Bone marrow (tissue), 2 donors: ENCODE results near the gene ODAD3.
"Not testable (repeated sequence)": the region's sequence is repeated elsewhere in the genome, so short reads cannot be mapped to it uniquely, and the experiment has no call there.

Source experiments
- DNase-seq, 2 donors: peaks; one replicate each; lab custom pipeline; 2025; lab: John Stamatoyannopoulos, UW

Gene ODAD3

DNA sequence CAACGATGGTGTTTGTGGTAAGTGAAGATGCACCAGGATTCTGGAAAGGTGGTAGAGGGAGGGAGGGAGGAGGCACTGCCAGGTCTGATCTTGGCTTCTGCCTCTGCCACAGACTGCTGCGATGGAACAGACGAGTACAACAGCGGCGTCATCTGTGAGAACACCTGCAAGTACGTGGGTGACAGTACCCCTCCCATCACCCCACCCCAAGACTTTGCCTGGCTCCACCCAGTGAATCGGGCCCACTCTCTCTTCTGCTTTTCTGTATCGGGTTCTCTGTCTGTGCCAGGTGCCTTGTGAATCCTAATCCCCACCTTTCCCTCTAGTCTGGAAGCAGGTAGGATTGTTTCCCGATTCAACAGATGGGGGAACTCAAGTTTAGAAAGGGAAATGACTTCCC, 3.0 kb upstream of the ODAD3 start:
- no peak for DNase-seq

DNA sequence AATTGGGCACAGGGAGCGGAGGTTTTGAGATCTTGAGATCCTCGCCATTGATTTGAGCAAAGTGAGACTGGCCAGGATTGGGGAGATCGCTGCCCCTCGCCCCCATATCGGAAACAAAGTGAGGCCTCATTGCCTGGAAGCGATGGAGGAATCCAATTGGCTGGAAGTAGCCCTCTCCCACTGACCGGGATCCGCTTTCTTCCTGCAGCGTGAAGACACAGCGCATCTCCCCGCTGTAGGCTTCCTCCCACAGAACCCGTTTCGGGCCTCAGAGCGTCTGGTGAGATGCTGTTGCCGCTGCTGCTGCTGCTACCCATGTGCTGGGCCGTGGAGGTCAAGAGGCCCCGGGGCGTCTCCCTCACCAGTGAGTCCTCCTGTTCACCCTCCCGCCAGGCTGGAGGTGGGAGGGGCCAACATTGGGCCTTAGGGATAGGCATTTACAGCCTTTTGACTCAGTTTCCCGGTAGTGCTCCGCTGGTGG, 952 bp upstream of the ODAD3 start:
- no peak for DNase-seq

DNA sequence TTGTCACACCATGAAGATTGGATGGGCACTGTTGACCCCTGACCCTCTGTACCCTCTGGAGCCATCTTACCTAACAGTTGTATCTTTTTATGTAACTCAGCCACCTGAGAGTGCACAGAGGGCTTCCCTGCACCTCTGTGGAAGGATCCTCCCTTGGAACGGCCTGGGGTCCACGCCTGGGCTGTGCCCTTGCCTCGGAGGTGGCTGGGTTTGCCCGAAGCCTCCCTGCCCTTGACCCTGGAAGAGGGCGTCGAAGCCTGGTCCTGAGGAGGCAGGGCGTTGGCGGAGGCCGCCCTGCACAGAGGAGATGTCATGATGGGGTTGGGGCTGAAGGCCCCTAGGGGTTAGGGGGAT, 241 bp downstream of the ODAD3 start:
- DNase-seq, result no peak

DNA sequence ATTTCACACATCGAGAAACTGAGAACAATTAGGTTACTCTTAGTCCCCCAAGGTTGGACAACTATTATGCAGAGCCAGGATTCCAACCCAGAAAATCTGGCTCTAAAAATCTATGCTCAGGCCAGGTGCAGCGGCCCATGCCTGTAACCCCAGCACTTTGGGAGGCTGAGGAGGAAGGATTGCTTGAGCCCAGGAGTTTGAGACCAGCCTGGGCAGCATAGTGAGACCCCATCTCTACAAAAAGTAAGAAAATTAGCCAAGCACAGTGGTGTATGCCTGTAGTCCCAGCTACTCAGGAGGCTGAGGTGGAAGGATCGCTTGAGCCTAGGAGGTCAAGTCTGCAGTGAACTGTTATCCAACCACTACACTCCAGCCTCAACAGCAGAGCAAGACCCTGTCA, 1.4 kb downstream of the ODAD3 start:
- not testable (repeated sequence) for DNase-seq

DNA sequence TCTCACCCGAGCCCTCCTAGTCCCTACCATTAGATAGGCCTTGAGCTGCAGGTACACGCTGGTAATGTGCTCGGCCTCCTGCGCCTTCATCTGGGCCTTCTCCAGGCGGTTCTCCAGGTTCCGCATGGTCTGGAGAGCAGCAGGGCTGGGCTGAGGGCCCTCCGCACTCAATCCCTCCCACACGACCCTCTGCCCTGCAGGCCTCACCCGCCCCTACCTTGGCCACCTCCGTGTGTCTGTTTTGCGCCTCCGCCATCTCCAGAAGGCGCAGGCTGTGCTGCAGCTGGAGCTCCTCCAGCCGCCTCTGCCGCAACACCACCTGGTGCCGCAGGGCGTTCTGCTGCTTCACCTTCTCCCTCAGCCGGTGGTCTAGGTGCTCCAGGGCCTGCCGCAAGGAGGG, 8.3 kb downstream of the ODAD3 start:
- DNase-seq, result no peak

DNA sequence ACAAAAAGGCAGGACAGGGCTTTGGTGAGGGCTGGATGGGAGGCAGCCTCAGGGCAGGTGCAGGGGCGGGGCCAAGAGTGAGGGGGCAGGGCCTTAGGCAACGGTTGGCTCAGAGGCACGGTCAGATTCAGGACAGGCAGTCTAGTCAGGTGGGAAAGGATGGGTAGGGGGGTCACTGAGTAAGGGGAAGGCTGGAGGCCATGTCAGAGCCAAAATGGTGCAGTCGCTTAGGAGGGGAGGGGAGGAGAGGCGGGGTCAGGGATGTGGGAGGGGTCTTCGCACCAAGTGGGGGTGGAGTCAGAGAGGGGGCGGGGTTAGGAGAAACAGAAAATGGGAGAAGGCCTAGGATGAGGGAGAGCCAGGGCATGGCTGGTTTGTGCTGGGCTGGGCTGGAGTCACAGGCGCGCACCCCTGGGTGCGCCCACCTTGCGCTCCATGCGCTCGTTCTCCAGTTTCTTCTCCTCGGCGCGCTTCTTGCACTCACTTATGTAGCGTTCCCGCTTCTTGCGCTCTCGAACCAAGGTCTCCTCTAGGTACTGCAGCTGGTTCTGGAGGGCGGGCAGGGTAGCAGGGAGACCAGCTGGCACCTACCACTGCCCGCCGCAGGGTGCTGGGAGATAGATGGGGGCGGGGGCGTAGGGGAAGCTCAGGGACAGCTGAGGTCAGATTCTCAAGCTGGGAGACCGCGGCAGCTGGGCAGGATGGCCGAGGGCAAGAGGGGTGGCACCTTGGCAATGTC, 9.0 kb downstream of the ODAD3 start:
- DNase-seq, result no peak

DNA sequence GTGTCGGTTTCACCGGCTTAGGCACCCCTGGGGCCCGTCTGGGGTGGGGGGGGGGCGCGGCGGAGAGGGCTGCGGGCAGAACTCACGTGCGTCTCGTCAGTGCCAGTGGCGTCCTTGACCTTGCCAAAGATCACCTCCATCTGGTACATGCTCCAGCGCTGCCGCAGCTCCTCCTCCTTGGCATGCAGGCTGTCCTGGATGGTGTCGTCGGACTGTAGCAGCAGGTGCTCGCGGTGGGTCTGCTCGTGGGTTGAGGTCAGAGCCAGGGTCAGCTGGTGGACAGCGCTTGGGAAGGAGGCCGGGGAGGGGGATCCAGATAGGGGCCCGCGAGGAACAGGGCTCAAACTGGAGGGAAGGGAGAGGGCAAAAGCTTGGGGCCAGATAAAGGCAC, 11.1 kb downstream of the ODAD3 start:
- no peak for DNase-seq

DNA sequence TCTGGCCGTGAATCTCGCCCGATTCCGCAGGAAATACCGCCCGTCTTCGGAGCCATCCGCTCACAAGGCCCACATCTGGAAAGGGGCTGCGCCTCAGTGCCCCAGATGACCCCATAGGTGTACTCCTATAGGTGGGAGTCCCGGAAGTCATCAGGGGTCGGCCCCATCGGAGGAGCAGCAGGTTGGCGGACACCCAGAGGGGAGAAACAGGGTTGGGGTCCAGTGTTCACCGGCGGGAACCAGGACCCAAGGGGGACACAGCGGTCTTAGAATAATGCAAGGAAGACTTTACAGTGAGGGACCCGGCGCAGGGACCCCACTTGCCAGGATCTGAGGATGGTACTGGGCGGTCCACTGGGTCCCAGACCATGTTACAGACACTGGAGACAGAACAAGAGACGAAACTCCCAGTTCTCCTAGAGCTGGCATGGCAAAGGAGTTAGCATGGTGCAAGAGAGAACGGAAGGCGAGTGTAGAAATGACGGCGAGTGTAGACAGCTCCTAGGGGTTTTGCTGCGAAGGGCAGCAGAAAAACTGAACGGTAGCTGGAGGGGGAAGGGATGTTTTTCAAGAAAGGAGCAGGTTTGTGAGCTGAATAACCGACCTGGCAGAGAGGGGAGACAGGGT, 11.6 kb downstream of the ODAD3 start:
- DNase-seq, result no peak

DNA sequence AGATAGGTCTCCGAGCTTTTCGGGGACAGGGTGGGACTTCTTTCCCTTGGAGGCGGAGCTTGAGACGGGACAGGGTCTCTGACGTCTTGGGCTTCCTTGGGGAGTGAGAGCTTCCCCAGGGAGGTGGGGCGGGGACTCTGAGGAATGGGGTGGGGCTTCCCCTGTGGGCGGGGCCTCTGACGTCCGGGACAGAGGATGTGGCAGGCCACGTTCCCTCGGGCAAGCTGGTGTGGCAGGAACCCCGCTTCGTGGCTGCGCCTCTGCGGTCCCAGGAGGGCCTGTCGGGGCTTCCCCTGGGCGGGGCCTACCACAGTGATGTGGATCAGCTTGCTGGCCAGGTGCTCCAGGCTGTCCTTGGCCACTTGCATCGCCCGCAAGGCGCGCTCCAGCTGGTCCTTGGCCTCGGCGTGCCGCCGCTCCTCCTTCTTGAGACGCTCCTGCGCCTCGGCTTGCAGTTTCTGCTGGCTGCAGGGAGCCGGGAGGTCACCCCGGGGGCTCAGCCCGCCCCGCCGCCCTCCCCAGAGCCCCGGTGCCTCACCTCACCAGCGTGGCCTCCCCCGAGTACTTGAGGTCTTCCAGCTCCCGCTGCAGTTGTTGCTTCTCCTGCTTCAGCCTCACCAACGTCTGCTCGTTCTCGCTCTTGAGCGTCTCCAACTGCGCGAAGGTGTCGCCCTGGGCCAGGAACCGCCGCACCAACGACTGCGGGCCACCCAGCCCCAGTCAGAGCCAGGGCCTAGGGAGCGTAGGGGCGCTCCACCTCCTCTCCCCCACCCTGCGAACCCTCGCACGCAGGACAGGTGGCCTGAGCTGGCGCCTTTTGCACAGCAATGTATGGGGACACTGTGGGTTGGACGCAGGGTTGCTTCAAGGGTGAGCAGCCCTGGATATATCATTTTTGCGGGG, 12.5 kb downstream of the ODAD3 start:
- peak in 1 of 2 donors; percentile 58 for DNase-seq

DNA sequence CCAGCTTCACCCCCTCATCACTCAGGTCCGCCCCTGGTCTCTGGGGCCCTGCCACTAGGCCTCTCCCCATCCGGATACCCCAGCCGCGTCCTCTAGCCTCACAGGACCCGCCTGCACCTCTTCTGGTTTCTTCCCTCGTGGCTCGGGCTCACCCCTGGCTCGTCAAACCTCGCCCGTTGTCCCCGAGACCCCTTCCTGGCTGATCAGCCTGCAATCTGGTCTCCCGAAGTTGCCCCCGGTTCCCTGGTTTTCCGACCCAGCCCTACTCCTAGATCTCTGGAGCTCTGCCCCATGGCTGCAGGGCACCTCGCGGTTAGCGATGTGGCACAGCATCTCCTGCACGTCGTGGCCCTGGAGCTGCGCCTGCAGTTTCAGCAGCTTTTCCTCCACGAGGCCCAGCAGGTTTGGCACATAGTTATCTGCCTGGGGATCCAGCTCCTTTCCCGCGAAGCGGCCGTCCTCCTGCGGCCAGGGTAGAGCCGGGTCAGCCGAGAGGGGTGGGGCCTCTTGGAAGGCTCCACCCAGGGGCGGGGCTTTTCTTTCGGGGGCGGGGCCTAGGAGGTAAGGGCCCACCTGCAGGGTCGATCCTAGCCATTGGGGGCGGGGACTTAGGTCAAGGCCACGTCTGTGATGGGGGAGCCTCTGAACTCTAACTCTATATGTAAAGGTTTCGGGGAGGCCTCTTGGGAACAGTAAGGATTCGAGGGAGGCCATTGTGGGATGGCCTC, 13.4 kb downstream of the ODAD3 start:
- DNase-seq, result peak in 1 of 2 donors; percentile 58

DNA sequence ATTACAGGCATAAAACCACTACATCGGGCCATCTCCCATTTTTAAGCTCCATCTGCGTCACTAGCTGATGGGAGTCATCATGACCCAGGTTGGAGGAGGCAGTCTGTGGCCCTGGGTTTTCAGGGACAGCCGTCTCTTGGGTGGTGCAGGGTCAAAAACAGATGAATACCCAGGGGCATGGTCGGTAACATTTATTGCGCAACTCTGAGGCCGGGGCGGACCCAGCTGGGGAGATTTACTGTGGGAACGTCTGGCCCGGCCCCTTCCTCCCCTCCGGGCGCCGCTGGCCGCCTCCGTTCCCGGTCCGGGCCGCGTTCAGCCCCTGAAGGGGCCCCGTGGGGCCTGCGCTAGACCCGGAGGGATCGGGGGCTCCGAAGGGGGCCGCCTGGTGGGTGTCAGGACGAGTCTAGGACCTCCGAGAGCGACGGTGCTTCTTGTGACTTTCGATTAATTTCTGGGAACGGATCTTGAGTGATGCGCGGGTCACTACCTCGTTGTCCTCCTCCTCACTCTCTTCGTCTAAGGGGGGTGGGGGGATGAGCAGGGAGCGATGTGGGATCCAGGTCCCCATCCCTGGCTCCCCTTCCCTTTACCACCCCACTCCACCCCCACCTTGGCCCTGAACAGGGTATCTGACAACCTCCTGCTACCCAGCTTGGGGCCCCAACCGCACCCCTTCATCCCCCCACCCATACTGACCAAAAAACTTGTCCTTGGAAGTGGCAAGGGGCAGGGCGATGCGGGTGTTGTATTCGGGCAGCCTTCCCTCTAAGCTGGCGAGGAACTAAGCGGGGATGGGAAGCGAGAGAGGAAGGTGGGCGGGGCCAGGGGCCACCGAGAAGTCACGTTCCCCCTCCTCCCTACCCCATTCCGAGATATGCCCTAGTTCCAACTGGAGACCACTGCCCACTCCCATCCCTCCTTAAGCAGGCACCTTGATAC, 14.2 kb downstream of the ODAD3 start:
- DNase-seq, result peak in 1 of 2 donors; percentile 36

DNA sequence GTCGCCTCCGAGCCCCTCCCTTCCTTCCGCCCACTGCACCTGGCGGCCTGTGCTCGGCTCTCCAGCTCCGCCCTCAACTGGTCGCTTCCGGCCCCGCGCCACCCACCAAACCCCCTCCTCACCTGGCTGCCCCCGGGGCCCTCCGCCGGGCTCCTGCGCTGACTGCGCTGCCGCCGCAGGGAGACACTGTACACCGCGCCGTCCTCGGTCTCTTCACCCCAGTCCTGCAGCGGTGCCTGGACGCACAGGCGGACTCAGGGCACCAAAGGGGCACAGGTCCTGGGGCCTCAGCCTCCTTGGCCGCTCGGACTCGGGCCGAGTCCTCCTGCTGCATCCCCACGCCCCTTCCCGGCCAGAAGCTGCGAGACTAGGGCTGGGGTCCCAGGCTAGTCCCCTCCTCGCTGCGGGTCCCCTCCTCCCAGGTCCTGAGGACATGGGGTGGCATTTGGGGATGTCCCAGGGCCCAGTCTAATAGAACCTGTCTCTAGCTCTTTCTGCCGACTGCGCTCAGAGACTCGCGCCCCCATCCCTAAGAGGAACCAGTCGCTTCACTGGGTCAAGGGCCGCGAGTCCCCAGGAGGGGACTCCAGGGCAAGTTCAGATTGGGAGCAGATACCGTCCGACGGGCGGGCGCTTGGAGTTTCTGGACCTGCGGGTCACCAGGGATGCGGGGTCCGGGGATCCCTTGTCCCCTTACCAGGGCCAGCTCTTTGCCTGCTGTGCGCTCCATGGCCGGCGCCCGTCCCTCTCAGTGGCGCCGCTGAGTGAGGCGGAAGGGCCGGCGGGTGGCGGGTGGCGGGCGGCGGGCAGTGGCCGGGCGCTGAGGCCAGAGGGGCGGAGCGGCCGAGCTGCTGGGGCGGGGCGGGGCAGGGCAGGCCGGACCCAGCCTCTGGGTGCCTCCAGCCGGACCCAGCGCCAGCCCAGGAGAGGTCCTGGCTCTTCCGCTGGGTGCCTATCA, 16.1 kb downstream of the ODAD3 start, which contains the start of gene RGL3:
TSS of gene RGL3 (minus strand) at position 766 of the 958 bp plus-strand sequence. CDS start at position 730, 36 bp downstream.
- no peak for DNase-seq

DNA sequence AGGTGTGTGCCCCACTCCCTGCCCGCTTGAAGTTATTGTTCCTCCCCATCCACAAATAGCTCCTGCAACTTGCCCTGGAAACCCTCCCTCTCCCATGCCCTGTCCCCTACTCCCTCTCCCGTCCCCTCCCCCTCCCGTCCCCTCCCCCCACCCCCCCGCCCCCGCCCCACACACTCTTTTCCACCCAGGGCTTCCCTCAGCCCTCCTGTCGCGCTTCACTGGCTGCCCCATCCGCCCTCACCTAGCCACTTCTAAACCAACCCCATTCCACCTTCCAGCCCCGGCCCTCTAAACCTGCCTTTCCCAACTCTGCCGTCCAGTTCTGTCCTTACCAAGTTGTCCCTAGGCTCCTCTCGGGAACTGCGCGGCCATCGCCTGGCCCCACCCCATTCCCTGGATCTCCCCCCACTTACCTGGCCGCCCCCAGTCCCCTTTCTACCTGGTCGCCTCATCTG, 16.8 kb downstream of the ODAD3 start:
- DNase-seq, result no peak

DNA sequence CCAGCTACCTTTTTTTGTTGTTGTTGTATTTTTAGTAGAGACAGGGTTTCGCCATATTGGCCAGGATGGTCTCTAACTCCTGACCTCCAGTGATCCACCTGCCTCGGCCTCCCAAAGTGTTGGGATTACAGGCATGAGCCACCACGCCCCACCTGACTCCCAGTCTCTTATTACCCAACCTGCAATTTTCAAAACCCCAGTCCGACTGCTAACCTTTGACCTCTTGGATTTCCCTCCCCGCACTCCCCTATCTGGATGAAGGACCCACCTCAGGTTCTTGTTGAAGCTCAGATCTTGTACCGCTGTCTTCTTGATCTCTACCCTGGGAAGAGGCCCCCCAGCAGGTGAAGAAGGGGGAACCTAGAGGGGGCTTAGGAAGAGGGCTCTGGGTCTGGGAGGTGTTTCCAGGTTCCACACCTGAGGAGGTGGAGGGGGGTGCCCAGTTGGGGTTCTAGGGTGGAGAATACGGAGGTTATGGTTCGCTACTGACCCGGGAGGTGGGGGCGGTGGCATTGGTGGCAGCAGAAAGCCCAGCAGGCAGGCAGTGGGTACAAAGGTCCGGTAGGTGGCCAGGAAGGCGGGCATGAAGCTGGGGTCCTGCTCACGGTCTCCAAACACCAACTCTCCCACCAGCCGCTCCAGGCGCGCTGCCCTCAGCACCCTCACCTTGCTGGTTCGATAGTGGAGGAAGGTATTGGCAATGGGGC, 18.4 kb downstream of the ODAD3 start:
- no peak for DNase-seq

DNA sequence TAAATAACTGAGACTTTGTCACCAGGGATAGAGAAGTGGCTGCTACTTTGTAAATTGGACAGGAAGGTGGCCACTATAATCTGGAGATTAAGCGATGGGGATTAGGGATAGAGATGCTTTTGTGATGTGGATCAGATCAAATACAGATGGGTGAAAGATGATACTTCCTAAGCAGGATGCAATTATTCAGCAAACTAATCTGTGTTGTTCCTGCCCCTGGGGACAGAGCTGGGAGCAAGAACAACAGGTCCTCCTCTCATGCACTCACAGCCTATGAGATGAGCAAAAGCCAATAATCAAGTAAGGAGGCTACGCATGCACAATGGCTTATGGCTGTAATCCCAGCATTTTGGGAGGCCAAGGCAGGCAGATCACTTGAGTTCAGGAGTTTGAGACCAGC, 20.4 kb downstream of the ODAD3 start:
- DNase-seq, result no peak

DNA sequence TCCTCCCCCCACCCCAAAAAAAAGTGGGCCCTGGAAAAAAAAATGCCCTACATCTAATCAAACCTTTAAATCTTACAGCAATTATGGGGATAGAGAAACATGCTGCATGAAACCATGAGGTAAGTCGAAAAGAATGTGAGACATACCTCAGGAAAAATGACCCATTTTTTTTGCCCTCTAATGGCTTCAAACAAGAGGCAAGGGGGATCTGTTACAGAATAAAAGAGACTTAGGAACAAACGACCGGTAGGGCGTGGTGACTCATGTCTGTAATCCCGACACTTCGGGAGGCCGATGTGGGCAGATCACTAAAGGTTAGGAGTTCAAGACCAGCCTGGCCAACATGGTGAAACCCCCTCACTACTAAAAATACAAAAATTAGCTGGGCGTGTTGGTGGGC, 24.2 kb downstream of the ODAD3 start:
- no peak for DNase-seq

DNA sequence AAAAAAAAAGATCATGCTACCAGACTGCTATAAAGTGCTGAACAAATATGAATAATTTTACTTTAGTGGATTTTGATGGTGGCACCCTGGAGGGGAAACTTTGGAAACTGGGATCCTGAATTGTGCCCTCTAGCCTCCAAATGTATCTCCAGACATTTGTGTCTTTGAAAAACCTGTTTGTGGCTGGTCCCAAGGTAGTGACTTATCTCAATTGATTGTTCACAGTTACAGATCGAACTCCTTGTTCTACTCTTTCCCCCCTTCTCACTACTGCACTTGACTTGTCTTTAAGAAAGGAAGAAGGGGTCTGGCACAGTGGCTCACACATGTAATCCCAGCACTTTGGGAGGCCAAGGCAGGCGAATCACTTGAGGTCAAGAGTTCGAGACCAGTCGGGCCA, 26.3 kb downstream of the ODAD3 start:
- DNase-seq, result no peak

DNA sequence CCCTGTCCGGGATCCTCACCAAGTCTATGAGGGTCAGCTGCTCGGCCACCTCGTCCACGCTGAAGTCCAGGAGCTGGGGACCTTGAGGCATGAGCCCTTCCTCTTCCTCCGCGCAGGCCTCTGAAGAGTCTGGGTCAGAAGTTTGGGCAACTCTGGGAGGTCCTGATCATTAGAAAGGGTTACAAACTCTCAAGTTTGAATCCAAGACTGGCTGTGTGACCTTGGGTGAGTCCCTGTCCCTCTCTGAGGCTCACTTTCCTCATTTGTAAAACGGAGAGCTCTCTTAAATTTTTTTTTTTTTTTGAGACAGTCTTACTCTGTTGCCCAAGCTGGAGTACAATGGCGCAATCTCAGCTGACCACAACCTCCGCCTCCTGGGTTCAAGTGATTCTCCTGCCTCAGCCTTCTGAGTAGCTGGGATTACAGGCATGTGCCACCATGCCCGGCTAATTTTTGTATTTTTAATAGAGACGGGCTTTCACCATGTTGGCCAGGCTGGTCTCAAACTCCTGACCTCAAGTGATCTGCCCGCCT, 28.2 kb downstream of the ODAD3 start:
- DNase-seq, result not testable (repeated sequence)
